ENCODE data around the gene EIF2D. TPM values are rescaled to one million over a fixed set of nuclear protein-coding genes. Genes with fewer than 3 reads are reported as not detected.

The EIF2D gene
- total and polyA plus RNA-seq, 2 of the 13 experiments (the other 11 are each of a cell fraction or from before 2014, with no cell fraction given) = 45.1 to 64.9 TPM

DNA sequence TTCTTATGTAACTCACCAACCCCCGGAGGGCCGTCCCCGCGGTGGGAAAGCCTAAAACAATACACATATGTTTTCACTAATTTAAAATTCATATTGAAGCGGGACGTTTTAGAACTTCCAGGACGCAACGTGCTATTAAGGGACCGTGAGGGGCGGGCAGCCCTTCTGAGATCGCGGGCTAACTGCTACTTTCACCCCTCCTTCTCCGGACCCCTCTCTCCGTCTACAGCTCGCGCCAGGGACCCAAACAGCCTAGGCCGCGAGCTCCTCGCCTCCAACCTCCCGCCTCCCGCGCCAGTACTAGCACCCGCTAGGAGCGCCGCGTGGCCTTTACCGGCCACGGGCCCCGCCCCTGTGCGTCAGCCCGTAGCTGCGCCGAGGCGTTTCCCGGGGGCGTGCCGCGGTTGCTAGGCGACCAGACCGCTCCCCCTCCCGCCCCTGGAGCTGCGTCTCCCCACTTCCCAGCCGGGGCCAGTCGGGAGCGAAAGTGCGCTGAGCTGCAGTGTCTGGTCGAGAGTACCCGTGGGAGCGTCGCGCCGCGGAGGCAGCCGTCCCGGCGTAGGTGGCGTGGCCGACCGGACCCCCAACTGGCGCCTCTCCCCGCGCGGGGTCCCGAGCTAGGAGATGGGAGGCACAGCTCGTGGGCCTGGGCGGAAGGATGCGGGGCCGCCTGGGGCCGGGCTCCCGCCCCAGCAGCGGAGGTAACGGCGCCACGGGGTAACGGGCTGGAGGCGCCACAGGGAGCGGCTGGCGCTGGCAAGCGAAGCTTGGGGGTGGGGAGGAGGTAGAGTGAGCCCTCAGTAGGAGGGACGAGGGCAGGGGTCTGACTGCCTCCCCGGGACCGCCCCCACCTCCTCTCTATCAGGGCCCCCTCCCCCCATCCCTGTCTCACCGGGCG, 23.1 kb upstream of the EIF2D start, which contains the start of gene DYRK3 (continued):
- TF ChIP-seq, protein P1, sequence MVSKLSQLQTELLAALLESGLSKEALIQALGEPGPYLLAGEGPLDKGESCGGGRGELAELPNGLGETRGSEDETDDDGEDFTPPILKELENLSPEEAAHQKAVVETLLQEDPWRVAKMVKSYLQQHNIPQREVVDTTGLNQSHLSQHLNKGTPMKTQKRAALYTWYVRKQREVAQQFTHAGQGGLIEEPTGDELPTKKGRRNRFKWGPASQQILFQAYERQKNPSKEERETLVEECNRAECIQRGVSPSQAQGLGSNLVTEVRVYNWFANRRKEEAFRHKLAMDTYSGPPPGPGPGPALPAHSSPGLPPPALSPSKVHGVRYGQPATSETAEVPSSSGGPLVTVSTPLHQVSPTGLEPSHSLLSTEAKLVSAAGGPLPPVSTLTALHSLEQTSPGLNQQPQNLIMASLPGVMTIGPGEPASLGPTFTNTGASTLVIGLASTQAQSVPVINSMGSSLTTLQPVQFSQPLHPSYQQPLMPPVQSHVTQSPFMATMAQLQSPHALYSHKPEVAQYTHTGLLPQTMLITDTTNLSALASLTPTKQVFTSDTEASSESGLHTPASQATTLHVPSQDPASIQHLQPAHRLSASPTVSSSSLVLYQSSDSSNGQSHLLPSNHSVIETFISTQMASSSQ (IDR thresholded peaks at IDR 0.05; ENCODE audit: low read depth) = no peak
- TF ChIP-seq, protein P1 (CRISPR knock-in tag; IDR thresholded peaks at IDR 0.05; ENCODE audit: borderline replicate concordance) = peak; percentile 72; the same call in 1 of the 2 replicates
- TF ChIP-seq ZNF282 (IDR thresholded peaks at IDR 0.05; ENCODE audit: partially characterized antibody) (no peak), PRPF4 (IDR thresholded peaks at IDR 0.05; ENCODE audit: low read depth, low read length, poor library complexity, severe bottlenecking) (no peak), GATAD1 (CRISPR knock-in tag; IDR thresholded peaks at IDR 0.05) (peak; percentile 69), ZNF335 (CRISPR knock-in tag; IDR thresholded peaks at IDR 0.05) (no peak), ZNF572 (CRISPR knock-in tag; IDR thresholded peaks at IDR 0.05) (no peak), KLF16 (CRISPR knock-in tag; IDR thresholded peaks at IDR 0.05) (peak in 1 of 2 experiments; percentile 90; a peak in 2 of 4 replicates), ZFAT (CRISPR knock-in tag; conservative IDR thresholded peaks at IDR 0.05) (no peak), ZNF44 (CRISPR knock-in tag; IDR thresholded peaks at IDR 0.05) (peak; percentile 51; the same call in 1 of the 2 replicates), DR1 (CRISPR knock-in tag; IDR thresholded peaks at IDR 0.05) (peak; percentile 74; the same call in 1 of the 2 replicates), ZNF547 (CRISPR knock-in tag; IDR thresholded peaks at IDR 0.05) (peak; percentile 83), ZNF589 (CRISPR knock-in tag; conservative IDR thresholded peaks at IDR 0.05) (no peak), ZNF225 (CRISPR knock-in tag; IDR thresholded peaks at IDR 0.05) (peak; percentile 24; the same call in 1 of the 2 replicates), IKZF1 (IDR thresholded peaks at IDR 0.05) (no peak), ZNF660 (CRISPR knock-in tag; IDR thresholded peaks at IDR 0.05; ENCODE audit: borderline replicate concordance, low read depth) (peak; percentile 61; the same call in 1 of the 2 replicates), ZNF552 (CRISPR knock-in tag; IDR thresholded peaks at IDR 0.05; ENCODE audit: borderline replicate concordance) (0 out of 2 replicates have a peak, but pooled peaks have one; percentile 53)
- TF ChIP-seq, protein P2, sequence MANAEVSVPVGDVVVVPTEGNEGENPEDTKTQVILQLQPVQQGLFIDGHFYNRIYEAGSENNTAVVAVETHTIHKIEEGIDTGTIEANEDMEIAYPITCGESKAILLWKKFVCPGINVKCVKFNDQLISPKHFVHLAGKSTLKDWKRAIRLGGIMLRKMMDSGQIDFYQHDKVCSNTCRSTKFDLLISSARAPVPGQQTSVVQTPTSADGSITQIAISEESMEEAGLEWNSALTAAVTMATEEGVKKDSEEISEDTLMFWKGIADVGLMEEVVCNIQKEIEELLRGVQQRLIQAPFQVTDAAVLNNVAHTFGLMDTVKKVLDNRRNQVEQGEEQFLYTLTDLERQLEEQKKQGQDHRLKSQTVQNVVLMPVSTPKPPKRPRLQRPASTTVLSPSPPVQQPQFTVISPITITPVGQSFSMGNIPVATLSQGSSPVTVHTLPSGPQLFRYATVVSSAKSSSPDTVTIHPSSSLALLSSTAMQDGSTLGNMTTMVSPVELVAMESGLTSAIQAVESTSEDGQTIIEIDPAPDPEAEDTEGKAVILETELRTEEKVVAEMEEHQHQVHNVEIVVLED (CRISPR knock-in tag; IDR thresholded peaks at IDR 0.05; ENCODE audit: borderline replicate concordance) = peak; percentile 97
- TF ChIP-seq, protein P3, sequence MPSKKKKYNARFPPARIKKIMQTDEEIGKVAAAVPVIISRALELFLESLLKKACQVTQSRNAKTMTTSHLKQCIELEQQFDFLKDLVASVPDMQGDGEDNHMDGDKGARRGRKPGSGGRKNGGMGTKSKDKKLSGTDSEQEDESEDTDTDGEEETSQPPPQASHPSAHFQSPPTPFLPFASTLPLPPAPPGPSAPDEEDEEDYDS (CRISPR knock-in tag; IDR thresholded peaks at IDR 0.05) = peak; percentile 87
